ENCODE data around the gene TRIM56. TPM values are rescaled to one million over a fixed set of nuclear protein-coding genes. Genes with fewer than 3 reads are reported as not detected.

The TRIM56 gene
- total and polyA plus RNA-seq, 9 of the 15 experiments (the other 6 are each of a cell fraction or from before 2014, with no cell fraction given): 2.0 to 29.7 (median 11.6) TPM

DNA sequence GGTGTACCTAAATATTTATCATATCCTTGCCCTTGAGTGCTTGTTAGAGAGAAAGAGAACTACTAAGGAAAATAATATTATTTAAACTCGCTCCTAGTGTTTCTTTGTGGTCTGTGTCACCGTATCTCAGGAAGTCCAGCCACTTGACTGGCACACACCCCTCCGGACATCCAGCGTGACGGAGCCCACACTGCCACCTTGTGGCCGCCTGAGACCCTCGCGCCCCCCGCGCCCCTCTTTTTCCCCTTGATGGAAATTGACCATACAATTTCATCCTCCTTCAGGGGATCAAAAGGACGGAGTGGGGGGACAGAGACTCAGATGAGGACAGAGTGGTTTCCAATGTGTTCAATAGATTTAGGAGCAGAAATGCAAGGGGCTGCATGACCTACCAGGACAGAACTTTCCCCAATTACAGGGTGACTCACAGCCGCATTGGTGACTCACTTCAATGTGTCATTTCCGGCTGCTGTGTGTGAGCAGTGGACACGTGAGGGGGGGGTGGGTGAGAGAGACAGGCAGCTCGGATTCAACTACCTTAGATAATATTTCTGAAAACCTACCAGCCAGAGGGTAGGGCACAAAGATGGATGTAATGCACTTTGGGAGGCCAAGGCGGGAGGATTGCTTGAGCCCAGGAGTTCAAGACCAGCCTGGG is 53.1 kb downstream of the TRIM56 start (continued):
- TF ChIP-seq RFX5 (IDR thresholded peaks at IDR 0.05; ENCODE audit: low read depth, low read length) (no peak), HEY1 (CRISPR knock-in tag; IDR thresholded peaks at IDR 0.05; ENCODE audit: borderline replicate concordance) (0 out of 2 replicates have a peak, but pooled peaks have one; percentile 43), ETV5 (CRISPR knock-in tag; IDR thresholded peaks at IDR 0.05; ENCODE audit: low read depth) (peak; percentile 98), NR4A1 (CRISPR knock-in tag; IDR thresholded peaks at IDR 0.05) (no peak), NR4A1 (tag; IDR thresholded peaks at IDR 0.05) (peak; percentile 68; the same call in 1 of the 2 replicates), ZNF561 (CRISPR knock-in tag; conservative IDR thresholded peaks at IDR 0.05) (no peak), HDAC1 (IDR thresholded peaks at IDR 0.05) (peak; percentile 6 to 87; a peak in 2 of 4 replicates), ETS1 (conservative IDR thresholded peaks at IDR 0.05; ENCODE audit: control insufficient read depth, low read depth, low read length) (peak; percentile 88; the same call in 1 of the 2 replicates), NKRF (IDR thresholded peaks at IDR 0.05; ENCODE audit: borderline replicate concordance) (peak; percentile 72; the same call in 1 of the 2 replicates), LARP7 (IDR thresholded peaks at IDR 0.05) (0 out of 2 replicates have a peak, but pooled peaks have one; percentile 12), CBFA2T2 (conservative IDR thresholded peaks at IDR 0.05) (peak; percentile 70), RB1 (IDR thresholded peaks at IDR 0.05; ENCODE audit: low read depth) (peak; percentile 63; the same call in 1 of the 2 replicates), ZNF217 (CRISPR knock-in tag; IDR thresholded peaks at IDR 0.05) (no peak), SMARCC2 (IDR thresholded peaks at IDR 0.05; ENCODE audit: low read depth) (peak; percentile 99), RAD21 (CRISPR knock-in tag; conservative IDR thresholded peaks at IDR 0.05 in 1 of 2, IDR thresholded peaks at IDR 0.05 in 1 of 2) (peak; percentile 89 to 94), GATAD2B (IDR thresholded peaks at IDR 0.05; ENCODE audit: borderline replicate concordance) (peak; percentile 73; the same call in 1 of the 2 replicates), ZNF79 (CRISPR knock-in tag; IDR thresholded peaks at IDR 0.05; ENCODE audit: low read depth) (no peak), ATF1 (CRISPR knock-in tag; IDR thresholded peaks at IDR 0.05) (no peak), ATF1 (tag; IDR thresholded peaks at IDR 0.05) (peak; percentile 97), SIN3B (IDR thresholded peaks at IDR 0.05; ENCODE audit: low read depth) (peak; percentile 88)
- TF ChIP-seq, protein P1, sequence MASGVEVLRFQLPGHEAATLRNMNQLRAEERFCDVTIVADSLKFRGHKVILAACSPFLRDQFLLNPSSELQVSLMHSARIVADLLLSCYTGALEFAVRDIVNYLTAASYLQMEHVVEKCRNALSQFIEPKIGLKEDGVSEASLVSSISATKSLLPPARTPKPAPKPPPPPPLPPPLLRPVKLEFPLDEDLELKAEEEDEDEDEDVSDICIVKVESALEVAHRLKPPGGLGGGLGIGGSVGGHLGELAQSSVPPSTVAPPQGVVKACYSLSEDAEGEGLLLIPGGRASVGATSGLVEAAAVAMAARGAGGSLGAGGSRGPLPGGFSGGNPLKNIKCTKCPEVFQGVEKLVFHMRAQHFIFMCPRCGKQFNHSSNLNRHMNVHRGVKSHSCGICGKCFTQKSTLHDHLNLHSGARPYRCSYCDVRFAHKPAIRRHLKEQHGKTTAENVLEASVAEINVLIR (CRISPR knock-in tag; IDR thresholded peaks at IDR 0.05): peak; percentile 57
- TF ChIP-seq, protein P2, sequence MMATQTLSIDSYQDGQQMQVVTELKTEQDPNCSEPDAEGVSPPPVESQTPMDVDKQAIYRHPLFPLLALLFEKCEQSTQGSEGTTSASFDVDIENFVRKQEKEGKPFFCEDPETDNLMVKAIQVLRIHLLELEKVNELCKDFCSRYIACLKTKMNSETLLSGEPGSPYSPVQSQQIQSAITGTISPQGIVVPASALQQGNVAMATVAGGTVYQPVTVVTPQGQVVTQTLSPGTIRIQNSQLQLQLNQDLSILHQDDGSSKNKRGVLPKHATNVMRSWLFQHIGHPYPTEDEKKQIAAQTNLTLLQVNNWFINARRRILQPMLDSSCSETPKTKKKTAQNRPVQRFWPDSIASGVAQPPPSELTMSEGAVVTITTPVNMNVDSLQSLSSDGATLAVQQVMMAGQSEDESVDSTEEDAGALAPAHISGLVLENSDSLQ (IDR thresholded peaks at IDR 0.05): peak; percentile 88

Measured in K562 (cell line).